GM13976 (cell line): ENCODE measurements around the gene RAB5IF.

ENCODE experiments used
- DNase-seq: peaks from one replicate; pipeline ENCODE4 v3.0.0; 2012; ENCODE audit warnings: low spot score
- CTCF ChIP-seq: IDR thresholded peaks from 2 replicates; pipeline ENCODE4 v1.5.1; 2012; ENCODE audit warnings: borderline replicate concordance, mild to moderate bottlenecking; ENCODE audit not compliant: insufficient read depth; ENCODE audit errors: extremely low read depth, missing control alignments, control extremely low read depth
- in situ Hi-C: fragments of 300-500 bp; cut with MboI; formaldehyde crosslinking; loops from one replicate; pipeline ENCODE4 v1.12.0; 2022; ENCODE audit warnings: low sequenced_read_pairs, mixed read lengths, inconsistent platforms; ENCODE audit not compliant: unreplicated experiment

Gene RAB5IF

DNA sequence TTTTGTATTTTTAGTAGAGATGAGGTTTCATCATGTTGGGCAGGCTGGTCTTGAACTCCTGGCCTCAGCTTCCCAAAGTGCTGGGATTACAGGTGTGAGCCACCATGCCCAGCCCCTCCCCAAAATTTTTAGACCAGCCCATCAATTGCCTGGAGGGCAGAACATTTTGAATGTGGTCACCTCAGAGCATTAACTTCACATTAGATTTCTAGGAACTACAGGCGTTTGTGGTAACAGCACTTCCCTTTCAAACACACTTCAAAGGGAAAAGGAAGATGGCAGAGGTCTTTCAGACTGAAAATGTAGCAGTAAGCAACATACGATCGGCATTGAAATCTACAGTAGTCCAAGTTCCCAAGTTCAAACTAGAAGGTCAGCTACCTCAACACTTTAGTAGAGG, 52.7 kb downstream of the RAB5IF start:
- DNase-seq: no peak
- in situ Hi-C loops: no loop called here
- TF ChIP-seq CTCF: no peak
